DMS53 treated with DMSO at 0.1 percent for 48 hours (cell line): ENCODE results near the gene AP2A2.
A peak's percentile ranks its signal among the peaks of the same experiment; 100 is the strongest.
"Not testable (repeated sequence)": the region's sequence is repeated elsewhere in the genome, so short reads cannot be mapped to it uniquely, and the experiment has no call there.

ENCODE experiments used
- DNase-seq: peaks from one replicate; lab custom pipeline; 2025; ENCODE audit not compliant: unreplicated experiment; lab: John Stamatoyannopoulos, UW

Gene AP2A2

DNA sequence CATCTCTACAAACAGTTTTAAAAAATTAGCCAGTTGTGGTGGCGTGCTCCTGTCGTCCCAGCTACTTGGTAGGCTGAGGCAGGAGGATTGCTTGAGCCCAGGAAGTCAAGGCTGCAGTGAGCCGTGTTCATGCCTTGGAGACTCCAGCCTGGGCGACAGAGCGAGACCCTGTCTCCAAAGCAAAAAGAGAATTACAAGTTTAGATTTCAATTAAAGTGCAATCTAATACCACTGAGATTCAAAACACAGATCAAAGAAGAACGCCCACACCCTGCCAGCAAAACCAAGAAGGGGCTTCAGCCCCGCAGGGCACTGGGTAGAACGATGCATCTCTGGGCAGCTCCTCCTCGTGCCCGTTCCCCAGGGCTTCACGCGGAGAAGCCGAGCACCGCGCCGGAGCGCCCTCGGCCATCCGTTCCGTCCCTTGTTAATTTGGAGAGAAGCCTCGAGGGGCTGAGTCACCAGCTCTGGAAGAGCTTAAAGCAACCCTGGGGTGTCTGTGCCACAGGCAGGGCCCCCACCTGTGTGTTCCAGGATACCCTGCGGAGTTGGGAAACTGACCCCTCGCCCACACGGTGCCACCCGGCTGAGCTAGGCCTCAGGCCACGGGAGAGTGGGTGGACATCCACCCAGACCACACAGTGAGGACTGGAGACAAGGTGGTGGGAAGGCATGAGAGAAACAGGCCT, 47.0 kb downstream of the AP2A2 start:
- no peak for DNase-seq

- no peak for DNase-seq
These were observed 47.6 kb downstream of the AP2A2 start for GRCh38 chr11:973237-973636.

- DNase-seq, result not testable (repeated sequence)
These were observed 49.7 kb downstream of the AP2A2 start for GRCh38 chr11:975376-975775.

DNA sequence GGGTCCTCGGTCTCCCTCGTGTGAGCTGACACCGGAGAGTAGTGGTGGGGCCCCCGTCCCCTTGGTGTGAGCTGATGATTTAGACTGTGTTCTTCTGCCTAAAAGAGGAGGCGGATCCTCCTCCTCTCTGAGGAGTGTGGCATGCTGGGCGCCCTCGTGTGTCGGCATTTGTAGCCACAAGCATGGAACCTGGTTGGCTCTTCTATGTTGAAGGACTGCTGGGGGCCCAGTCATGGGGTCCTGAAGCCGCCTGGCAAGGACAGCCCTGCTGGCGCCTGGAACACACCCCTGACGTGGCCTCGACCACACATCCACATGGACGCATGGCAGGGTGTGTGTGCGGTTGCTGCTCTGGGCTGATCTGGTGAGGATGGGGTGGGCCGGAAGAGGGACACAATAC, 50.2 kb downstream of the AP2A2 start:
- DNase-seq, result no peak

DNA sequence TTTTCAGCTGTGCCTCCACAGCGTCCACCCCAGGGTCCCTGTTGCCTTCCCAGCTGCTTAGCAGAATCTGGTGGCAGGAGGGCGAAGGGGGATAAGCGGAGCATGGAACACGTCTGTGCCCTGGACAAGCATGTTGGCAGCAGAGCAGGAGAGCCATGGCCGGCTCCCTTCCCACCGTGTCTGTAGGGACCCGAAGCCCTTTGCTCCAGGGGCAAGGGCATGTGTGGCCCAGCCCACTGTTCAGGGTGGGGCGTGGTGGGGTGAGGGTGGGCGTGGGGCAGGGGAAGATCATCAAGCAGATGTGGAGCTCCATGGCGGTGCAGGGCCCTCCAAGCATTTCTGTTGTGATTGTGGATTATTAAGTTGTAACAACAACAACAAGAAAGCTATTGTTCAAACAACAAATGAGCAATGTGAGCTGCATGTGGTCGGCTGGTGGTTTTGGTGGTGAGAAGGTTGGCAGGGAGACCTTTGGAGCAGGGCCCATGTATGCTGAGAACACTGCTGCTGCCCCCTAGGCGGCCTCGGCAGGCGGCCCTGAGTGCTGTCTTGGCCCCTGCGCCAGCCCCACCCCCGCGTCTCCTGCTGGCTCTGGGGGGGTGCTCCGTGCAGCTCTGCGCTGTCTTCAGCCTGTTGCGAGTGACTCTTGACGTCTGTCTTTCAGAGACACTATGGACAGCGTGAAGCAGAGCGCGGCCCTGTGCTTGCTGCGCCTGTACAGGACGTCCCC, 50.9 kb downstream of the AP2A2 start:
- DNase-seq, result no peak

DNA sequence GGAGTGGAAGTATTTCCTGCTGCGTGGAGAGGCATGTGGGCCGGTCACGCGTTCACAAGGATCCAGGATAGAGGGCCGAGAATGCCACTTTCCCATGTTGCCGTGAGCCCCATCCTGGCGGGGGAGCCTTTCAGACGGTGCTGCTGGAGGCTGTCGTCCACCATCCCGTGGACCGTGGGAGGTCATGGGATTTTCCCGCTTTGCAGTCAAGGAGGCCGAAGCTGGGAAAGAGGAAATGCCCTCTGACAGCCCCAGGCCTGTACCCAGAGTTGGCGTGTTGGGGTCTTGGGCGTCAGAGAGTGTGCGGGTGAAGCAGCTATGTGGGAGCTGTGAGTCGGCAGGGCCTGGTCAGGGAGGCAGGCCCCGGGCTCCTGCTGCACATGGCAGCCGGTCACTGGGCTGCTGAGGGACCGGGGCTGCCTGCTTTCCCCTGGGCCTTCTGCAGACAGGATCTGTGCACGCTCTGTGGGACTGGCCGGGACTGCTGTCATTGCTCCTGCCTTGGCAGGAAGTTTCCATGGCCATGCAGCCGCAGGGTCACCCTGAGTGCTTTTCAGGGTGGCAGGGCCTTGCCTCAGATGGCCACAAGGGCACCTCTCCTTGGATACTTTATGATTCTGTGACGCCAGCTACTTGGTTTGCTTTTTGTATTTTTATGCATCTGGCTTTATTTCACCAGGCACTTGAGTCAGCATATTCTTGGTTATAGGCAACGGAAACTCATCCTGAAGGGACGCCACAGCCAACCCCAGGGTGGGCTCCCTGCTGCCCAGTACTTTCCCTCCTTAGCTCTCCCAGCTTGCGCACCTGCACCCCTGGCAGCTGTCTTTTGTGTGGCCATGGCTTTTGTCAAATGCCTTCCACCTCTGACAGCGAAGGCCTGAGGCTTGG, 52.4 kb downstream of the AP2A2 start:
- no peak for DNase-seq

DNA sequence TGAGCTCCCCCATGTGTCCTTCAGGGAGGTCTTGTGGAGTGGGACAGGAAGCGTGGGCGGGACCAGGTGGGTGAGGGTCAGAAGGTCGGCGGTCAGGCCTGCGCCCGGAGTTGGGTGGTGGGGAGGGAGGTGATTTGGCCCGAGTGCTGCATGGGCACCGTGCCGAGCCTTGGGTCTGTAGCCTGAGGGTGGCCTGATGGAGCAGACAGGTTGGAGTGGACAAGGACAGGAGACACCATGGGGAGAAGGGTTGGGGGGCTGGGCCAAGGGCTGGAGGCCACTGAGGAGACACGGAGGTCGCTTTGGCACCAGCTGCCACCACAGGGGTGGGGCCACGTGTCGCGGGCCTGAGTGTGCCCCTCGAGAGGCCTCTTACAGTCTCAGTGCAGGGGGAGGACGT, 53.1 kb downstream of the AP2A2 start:
- DNase-seq, result no peak

DNA sequence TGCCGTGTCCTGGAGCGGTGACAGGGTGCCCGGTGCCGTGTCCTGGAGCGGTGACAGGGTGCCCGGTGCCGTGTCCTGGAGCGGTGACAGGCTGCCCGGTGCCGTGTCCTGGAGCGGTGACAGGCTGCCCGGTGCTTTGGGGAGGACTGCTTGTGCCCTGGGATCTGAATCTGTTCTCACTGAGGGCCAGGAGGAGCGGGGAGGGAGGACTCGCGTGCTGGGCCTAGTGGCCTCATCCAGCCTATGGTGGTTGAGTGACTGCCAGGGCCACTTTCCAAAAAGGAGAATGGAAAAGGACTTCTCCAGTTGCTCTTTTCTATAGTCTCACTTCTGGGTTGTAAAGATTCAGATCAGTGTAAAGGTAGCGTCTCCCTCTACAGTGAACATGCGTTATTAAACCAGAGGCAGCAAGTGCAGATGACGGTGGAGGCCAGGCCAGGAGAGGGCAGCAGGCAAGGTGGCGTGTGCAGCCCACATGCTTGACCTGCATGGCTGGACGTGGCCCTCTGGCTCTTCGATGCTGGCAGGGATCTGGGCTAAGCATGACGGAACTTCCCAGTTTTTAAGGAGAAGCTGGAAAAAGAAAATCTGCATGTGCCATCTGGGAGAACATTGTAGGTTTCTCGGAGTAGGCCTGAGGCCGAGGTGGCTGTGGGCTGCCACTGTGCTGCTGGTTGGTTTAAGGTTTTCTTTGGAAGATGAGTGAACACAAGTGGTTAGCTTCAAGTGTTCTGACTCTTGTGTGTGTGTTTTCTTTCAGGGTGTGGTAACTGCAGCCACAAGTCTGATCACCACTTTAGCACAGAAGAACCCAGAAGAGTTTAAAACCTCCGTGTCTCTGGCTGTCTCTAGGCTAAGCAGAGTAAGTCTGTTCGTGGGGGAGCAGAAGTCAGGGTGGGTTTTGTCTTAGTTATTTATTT, 55.0 kb downstream of the AP2A2 start:
- DNase-seq, result peak; percentile 41

DNA sequence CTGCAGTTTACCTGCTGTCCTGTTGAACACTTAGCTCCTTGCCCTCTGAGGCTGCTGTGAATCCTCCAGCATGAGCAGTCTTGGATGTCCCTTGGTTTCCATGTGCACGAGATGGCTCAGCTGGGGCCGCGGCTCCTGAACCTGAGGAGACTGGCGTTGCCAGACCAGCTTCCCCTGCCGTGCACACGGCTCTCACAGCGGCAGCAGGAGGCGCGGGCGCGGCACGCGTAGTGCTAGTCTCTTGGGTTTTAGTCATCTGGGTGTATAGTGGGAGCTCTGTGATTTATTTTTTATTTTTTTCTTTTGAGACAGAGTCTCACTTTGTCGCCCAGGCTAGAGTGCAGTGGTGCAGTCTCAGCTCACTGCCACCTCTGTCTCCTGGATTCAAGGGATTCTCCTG, 56.1 kb downstream of the AP2A2 start:
- no peak for DNase-seq

DNA sequence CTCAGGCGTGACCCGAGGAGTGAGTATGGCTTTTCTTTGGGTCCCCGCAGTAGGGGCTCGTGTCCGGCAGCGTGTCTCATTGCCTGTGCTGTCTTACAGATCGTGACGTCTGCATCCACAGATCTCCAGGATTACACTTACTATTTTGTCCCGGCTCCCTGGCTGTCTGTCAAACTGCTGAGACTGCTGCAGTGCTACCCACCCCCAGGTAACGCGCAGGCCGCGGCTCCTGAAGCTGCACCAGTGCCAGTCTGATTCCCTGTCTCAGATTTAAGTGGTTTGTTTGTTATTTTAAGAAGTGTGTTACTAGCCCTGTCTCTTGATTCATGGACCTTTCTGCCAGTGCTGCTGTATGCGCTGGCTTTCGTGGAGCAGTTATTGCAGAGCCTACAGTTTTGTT, 58.9 kb downstream of the AP2A2 start:
- peak; percentile 7 for DNase-seq

- DNase-seq, result peak; percentile 98
These were observed 59.7 kb downstream of the AP2A2 start for GRCh38 chr11:985406-985805.

GRCh38 chr11:985848-986247, 60.2 kb downstream of the AP2A2 start:
- DNase-seq, result no peak

DNA sequence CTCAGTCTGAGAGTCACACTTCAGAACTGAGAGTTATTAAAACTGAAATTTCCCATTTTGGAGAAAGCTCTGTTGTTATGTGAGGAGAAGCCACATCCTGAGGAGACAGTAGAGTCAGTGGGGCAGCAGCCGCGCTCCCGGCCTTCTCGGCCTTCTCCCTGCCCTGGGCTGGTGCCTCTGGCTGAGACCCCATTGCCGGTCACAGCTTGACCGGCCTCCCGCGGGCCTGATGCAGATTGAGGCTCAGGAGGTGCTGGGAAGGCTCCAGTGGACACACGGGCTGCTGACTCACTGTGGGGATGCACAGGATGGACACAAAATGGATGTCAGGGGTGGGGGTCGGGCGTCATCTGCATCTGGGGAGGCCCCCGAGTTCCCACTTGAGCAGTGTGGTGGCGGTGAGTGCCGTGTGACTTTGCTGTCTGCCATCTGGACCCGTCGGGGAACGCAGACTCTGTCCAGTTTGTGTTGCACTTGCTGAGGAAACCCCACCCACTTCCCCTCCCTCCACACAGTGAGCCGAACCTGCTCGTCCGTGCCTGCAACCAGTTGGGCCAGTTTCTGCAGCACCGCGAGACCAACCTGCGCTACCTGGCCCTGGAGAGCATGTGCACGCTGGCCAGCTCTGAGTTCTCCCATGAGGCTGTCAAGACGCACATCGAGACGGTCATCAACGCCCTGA, 60.7 kb downstream of the AP2A2 start:
- peak; percentile 86 for DNase-seq

DNA sequence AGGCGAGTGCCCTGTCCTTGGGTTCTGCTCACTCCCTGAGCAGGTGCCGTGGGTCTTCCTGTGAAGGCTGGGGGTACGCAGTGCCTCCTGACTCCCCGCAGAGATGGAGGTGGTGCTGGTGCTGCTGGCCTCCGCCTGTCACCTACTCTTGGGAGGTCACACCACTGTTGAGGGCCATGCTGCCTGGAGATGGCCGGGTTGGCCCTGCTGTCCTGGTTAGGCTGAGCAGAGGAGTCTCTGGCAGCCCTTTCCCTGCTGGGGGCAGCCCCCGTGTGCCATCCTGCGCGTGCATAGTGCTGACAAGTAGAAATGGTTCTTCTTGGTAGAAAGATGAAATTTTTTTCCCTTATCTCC, 61.3 kb downstream of the AP2A2 start:
- DNase-seq, result no peak

GRCh38 chr11:987671-988070, 62.0 kb downstream of the AP2A2 start:
- DNase-seq, result no peak

DNA sequence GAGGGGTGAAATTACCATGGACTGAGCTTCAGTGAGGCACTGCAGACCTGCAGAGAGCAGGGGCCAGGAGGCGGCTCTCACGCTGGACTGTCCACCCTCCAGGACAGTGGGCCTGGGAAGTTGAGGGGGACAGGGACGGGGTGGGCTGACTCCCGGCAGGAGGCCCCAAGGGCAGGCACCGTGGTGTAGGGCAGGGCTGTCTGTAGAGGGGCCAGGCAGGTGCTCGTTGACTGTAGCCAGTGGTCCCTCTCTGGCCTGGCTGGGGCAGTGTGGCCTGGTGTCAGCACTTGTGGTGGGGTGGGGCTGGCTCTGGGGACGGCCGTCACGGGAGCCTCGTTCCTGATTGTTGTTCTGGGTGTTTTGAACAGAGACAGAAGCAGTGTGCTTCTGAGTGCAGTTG, 64.4 kb downstream of the AP2A2 start:
- DNase-seq, result no peak

DNA sequence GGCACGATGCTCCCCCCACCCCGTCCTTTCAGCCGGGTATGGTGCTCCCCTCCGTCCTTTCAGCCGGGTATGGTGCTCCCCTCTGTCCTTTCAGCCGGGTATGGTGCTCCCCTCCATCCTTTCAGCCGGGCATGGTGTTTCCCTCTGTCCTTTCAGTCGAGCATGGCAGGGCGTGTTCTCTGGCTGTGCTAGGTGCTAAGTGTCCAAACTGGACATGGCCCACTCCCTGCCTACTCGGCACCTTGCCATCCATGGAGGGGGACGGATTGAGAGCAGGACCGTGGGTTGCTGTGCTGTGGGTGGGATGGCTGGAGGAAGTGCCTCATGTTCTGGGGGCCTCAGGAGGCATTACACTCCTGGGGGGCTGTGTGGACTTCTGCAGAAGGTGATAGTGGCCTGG, 65.4 kb downstream of the AP2A2 start:
- no peak for DNase-seq

DNA sequence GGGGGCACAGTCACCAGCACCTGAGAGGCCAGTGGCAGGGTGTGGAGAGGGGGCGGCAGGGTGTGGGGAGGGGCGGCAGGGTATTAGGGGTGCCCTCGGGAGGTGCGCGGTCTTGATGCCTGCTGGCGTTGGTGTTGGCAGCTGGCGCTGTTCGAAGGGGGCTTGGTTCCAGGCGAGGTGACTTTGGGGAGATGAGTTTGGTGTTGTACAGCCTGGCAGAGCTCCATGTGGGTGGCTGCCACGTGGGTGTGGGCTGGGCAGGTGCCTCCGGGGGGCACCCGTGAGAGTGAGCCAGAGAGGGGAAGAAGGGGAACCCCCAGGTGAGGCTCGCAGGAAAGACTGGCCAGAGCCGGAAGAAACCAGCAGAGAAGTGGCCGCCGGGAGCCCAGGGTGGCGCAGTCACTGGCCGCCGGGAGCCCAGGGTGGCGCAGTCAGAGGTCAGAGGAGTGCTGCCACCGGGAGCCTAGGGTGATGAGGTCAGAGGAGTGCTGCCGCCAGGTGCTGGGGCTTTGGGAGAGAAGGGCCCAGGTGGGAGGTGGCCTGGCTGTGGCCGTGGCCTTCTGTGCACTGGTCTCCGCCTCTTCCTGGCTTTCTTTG, 66.1 kb downstream of the AP2A2 start:
- no peak for DNase-seq

DNA sequence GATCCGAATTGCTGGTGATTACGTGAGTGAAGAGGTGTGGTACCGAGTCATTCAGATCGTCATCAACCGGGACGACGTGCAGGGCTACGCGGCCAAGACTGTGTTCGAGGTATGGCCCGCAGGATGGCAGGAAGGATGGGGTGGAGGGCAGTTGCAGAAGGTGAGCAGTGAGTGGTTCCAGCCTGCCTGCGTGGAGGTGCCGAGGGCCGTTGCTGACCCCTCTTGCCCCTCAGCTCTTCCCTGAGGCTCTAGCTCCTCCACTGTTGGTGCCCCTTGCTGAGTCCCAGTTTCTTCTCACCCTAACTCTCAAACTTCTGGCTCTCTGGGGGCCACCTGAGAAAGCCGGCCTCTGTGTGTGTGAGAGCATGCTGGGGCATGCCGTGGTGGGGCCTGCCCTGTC, 66.9 kb downstream of the AP2A2 start:
- no peak for DNase-seq

- no peak for DNase-seq
These were observed 68.0 kb downstream of the AP2A2 start for GRCh38 chr11:993632-994167.
